ENCODE results near the gene NACC1. TPM values are rescaled to one million over a fixed set of nuclear protein-coding genes. Genes with fewer than 3 reads are reported as not detected.

Gene NACC1
- total RNA-seq, 3 donors from 2014 or later = 8.5 to 20.5 (median 19.7) TPM

GRCh38 chr19:13103581-13104359 is 14.3 kb upstream of the NACC1 start:
- Histone ChIP-seq H3K27ac (peak overlapping the region; percentile 62 to 76), H3K4me1 (peaks cover 0 to 4% of the 10 kb centered on the region in 2 donors), H3K36me3 (no peaks in the 10 kb centered on the region), H3K9me3 (no peaks in the 10 kb centered on the region), H3K27me3 (no peaks in the 10 kb centered on the region), H3K4me3 (peak overlapping the region in 2 of 3 donors; percentile 14 to 49)
- TF ChIP-seq CTCF (IDR thresholded peaks at IDR 0.05) (no peak), POLR2A (IDR thresholded peaks at IDR 0.05) (no peak)
- intact Hi-C loops (cut with DNase I; ENCODE audit: low total_unique reads) = no loop called here
- no peak for DNase-seq (ENCODE audit: low spot score in 2 of 2)

GRCh38 chr19:13104360-13104847 is 13.7 kb upstream of the NACC1 start:
- Histone ChIP-seq H3K36me3 (no peaks in the 10 kb centered on the region), H3K9me3 (no peaks in the 10 kb centered on the region), H3K4me3 (peak overlapping the region; percentile 14 to 49 (median 26)), H3K27ac (peak overlapping the region in 1 of 2 donors; percentile 36), H3K4me1 (peaks cover 0 to 4% of the 10 kb centered on the region in 2 donors), H3K27me3 (no peaks in the 10 kb centered on the region)
- intact Hi-C loops (cut with DNase I; ENCODE audit: low total_unique reads) = no loop called here
- DNase-seq (ENCODE audit: low spot score in 2 of 2) = no peak
- TF ChIP-seq CTCF (IDR thresholded peaks at IDR 0.05) = peak; percentile 16 to 50 (median 48)
- no peak for TF ChIP-seq POLR2A (IDR thresholded peaks at IDR 0.05)
- TF ChIP-seq POLR2AphosphoS5 (IDR thresholded peaks at IDR 0.05) = peak; percentile 65 to 94 (median 92)

GRCh38 chr19:13104848-13105711 is 13.0 kb upstream of the NACC1 start:
- no peak for DNase-seq (ENCODE audit: low spot score in 2 of 2)
- Histone ChIP-seq H3K4me3 (peak overlapping the region; percentile 14 to 49 (median 26)), H3K4me1 (peaks cover 0 to 4% of the 10 kb centered on the region in 2 donors), H3K36me3 (no peaks in the 10 kb centered on the region), H3K27ac (peak overlapping the region in 1 of 2 donors; percentile 36), H3K27me3 (no peaks in the 10 kb centered on the region), H3K9me3 (no peaks in the 10 kb centered on the region)
- no peak for TF ChIP-seq CTCF (IDR thresholded peaks at IDR 0.05)
- intact Hi-C loops (cut with DNase I; ENCODE audit: low total_unique reads) = no loop called here

- Histone ChIP-seq H3K36me3 (no peaks in the 10 kb centered on the region), H3K27ac (no peak overlapping the region), H3K4me3 (no peak overlapping the region), H3K27me3 (no peaks in the 10 kb centered on the region), H3K4me1 (no peaks in the 10 kb centered on the region), H3K9me3 (no peaks in the 10 kb centered on the region)
- no peak for DNase-seq (ENCODE audit: low spot score in 2 of 2)
- no peak for TF ChIP-seq POLR2A (IDR thresholded peaks at IDR 0.05)
- TF ChIP-seq CTCF (IDR thresholded peaks at IDR 0.05) = no peak
- no peak for TF ChIP-seq POLR2AphosphoS5 (IDR thresholded peaks at IDR 0.05)
- intact Hi-C loops (cut with DNase I; ENCODE audit: low total_unique reads) = no loop called here
These were observed 8.5 kb upstream of the NACC1 start for GRCh38 chr19:13109361-13110098.

All from breast epithelium (tissue), 4 donors.